Measurements from ENCODE around the gene LINC00305.

The LINC00305 gene

DNA sequence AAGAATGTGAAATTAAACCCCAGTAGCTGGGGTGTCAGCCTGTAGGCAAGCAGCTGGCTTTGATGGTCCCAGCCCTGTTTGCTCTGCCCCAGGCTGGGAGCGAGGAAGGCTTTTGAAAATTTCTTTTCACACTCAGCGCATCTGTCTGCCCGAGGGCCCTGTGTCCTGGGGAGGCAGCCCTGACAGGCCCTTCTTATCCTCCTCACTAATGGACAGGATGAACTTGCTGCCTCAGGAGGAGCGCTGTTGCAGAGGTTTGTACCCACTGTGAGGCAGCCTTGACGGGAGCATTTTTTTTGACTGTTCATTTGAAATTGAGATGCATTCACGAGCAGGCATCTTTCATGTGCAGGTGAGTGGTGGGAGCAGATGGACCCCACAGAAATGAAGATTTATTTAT is 116.6 kb downstream of the LINC00305 start:
- Histone ChIP-seq H2AK5ac (ENCODE audit: low read depth, low read length) (no peak overlapping the region), H3K4me3 (ENCODE audit: low read length in 2 of 2) (no peak overlapping the region), H3K4me1 (ENCODE audit: control insufficient read depth in 2 of 2, insufficient read depth in 1 of 2, low read depth in 1 of 2, low read length in 2 of 2) (peaks cover 0 to 1% of the 10 kb centered on the region in 2 donors), H4K91ac (ENCODE audit: low read depth, low read length, poor library complexity) (no peak overlapping the region), H2BK5ac (ENCODE audit: low read length) (no peak overlapping the region), H3K27ac (replicated peaks; ENCODE audit: low read length) (no peak overlapping the region), H2AFZ (ENCODE audit: low read length) (no peak overlapping the region), H3K14ac (ENCODE audit: low read length) (no peak overlapping the region), H4K8ac (ENCODE audit: low read depth, low read length) (no peak overlapping the region), H3K9me3 (replicated peaks in 1 of 2; ENCODE audit: control insufficient read depth in 2 of 2, insufficient read depth in 1 of 2, low read depth in 1 of 2, low read length in 2 of 2) (no peaks in the 10 kb centered on the region), H3K18ac (ENCODE audit: low read length) (no peak overlapping the region), H3K23ac (ENCODE audit: low read depth, low read length, poor library complexity) (no peak overlapping the region), H3K4ac (ENCODE audit: low read length) (no peak overlapping the region), H3K79me1 (ENCODE audit: low read depth, low read length) (no peaks in the 10 kb centered on the region), H3K9ac (ENCODE audit: low read depth, low read length, poor library complexity) (no peak overlapping the region), H2BK15ac (ENCODE audit: low read length) (no peak overlapping the region), H2BK120ac (ENCODE audit: low read depth, low read length) (no peak overlapping the region), H3K4me2 (ENCODE audit: insufficient read depth, low read length, poor library complexity, severe bottlenecking) (no peak overlapping the region), H3K36me3 (replicated peaks in 1 of 2; ENCODE audit: control insufficient read depth in 2 of 2, insufficient read depth in 2 of 2, low read length in 2 of 2) (no peaks in the 10 kb centered on the region), H3K27me3 (ENCODE audit: control insufficient read depth in 3 of 3, insufficient read depth in 3 of 3, low read depth in 1 of 3, low read length in 3 of 3) (peaks cover 0 to 3% (median 0%) of the 10 kb centered on the region in 3 experiments), H2BK12ac (ENCODE audit: low read length) (no peak overlapping the region)
- no peak for DNase-seq (ENCODE audit: low spot score)
- no CpG with 5 or more reads among the region's 6 CpGs for WGBS, 2 donors (ENCODE audit: extremely low coverage in 2 of 2, insufficient read length in 2 of 2, insufficient replicate concordance in 1 of 2)

DNA sequence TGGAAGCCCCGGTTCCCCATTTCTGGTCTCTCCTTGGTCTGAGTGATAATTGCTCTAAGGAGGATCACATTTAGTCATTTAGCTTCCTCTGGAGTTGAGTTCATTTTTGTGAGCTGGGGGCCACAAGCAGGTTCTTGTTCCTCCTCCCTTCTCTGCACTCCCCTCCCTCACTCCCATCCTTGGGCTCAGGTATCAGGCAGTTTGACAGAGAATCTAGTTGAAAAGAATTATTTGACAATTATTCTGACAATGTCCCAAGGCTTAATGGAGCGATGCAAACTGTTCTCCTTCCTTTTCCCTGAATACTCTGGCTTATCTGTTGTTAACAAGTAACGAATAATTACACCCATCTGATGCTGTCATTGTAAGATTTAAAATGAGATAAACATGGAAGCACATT is 117.5 kb downstream of the LINC00305 start:
- Histone ChIP-seq H3K9me3 (replicated peaks in 1 of 2; ENCODE audit: control insufficient read depth in 2 of 2, insufficient read depth in 1 of 2, low read depth in 1 of 2, low read length in 2 of 2) (no peaks in the 10 kb centered on the region), H2AK5ac (ENCODE audit: low read depth, low read length) (no peak overlapping the region), H3K27me3 (ENCODE audit: control insufficient read depth in 3 of 3, insufficient read depth in 3 of 3, low read depth in 1 of 3, low read length in 3 of 3) (peaks cover 0 to 3% (median 0%) of the 10 kb centered on the region in 3 experiments), H2BK12ac (ENCODE audit: low read length) (no peak overlapping the region), H3K4me1 (ENCODE audit: control insufficient read depth in 2 of 2, insufficient read depth in 1 of 2, low read depth in 1 of 2, low read length in 2 of 2) (peaks cover 0 to 1% of the 10 kb centered on the region in 2 donors), H4K91ac (ENCODE audit: low read depth, low read length, poor library complexity) (no peak overlapping the region), H2BK15ac (ENCODE audit: low read length) (no peak overlapping the region), H3K36me3 (replicated peaks in 1 of 2; ENCODE audit: control insufficient read depth in 2 of 2, insufficient read depth in 2 of 2, low read length in 2 of 2) (no peaks in the 10 kb centered on the region), H2BK5ac (ENCODE audit: low read length) (no peak overlapping the region), H3K18ac (ENCODE audit: low read length) (no peak overlapping the region), H3K23ac (ENCODE audit: low read depth, low read length, poor library complexity) (no peak overlapping the region), H3K79me1 (ENCODE audit: low read depth, low read length) (no peaks in the 10 kb centered on the region), H3K4me2 (ENCODE audit: insufficient read depth, low read length, poor library complexity, severe bottlenecking) (no peak overlapping the region), H3K27ac (replicated peaks; ENCODE audit: low read length) (no peak overlapping the region), H3K4me3 (ENCODE audit: low read length in 2 of 2) (no peak overlapping the region), H4K8ac (ENCODE audit: low read depth, low read length) (no peak overlapping the region), H3K14ac (ENCODE audit: low read length) (no peak overlapping the region), H3K4ac (ENCODE audit: low read length) (no peak overlapping the region), H3K9ac (ENCODE audit: low read depth, low read length, poor library complexity) (no peak overlapping the region), H2BK120ac (ENCODE audit: low read depth, low read length) (no peak overlapping the region), H2AFZ (ENCODE audit: low read length) (no peak overlapping the region)
- no peak for DNase-seq (ENCODE audit: low spot score)
- no CpG with 5 or more reads among the region's 3 CpGs for WGBS, 2 donors (ENCODE audit: extremely low coverage in 2 of 2, insufficient read length in 2 of 2, insufficient replicate concordance in 1 of 2)
